ENCODE data around the gene SEM1.
A peak's percentile ranks its signal among the peaks of the same experiment; 100 is the strongest.
"Not testable (repeated sequence)": the region's sequence is repeated elsewhere in the genome, so short reads cannot be mapped to it uniquely, and the experiment has no call there.

Gene SEM1

DNA sequence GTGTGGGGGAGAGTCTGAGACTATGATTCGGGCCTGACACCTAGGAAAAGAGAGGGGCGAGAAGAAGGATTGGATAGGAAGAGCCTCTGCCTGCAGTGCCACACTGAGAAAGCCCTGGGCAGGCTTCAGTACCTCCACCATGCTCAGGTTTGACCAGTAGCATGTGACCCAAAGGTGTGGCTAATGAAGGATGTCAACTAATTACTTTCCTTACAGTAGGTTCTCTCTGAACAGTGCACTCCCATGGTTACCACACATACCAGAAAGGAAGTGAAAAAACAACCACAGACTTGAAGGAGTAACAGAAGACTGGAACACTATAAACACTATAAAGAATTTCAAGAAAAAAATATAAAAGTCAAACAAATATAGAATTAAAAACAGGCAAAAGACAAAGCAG, 46.2 kb downstream of the SEM1 start:
- no peak for DNase-seq (ENCODE audit: low read depth)

DNA sequence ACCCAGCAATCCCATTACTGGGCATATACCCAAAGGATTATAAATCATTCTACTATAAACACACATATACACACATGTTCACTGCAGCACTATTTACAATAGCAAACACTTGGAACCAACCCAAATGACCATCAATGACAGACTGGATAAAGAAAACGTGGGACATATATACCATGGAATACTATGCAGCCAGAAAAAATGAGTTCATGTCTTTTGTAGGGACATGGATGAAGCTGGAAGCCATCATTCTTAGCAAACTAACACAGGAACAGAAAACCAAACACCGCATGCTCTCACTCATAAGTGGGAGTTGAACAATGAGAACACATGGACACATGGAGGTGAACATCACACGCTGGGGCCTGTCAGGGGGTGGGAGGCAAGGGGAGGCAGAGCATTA, 47.5 kb downstream of the SEM1 start:
- DNase-seq (ENCODE audit: low read depth) = not testable (repeated sequence)

DNA sequence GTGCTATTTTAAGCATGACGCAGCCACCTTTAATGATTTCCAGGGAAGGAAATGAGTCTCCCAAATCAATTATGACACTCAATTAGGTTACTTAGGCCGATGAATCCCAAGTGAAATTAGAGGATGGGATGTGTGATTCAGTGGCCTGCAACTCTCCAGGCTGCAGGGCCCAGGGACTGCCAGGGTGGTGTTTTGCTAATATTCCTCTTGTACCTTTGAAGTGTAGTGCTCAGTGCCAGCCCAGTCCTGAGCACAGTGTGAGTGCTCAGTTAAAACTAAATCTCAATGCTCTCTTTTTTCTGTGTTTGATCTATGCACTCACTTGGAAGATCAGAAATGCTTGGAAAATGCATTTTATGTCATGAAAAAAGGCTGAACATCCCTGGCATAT, 51.6 kb downstream of the SEM1 start:
- no peak for DNase-seq (ENCODE audit: low read depth)

DNA sequence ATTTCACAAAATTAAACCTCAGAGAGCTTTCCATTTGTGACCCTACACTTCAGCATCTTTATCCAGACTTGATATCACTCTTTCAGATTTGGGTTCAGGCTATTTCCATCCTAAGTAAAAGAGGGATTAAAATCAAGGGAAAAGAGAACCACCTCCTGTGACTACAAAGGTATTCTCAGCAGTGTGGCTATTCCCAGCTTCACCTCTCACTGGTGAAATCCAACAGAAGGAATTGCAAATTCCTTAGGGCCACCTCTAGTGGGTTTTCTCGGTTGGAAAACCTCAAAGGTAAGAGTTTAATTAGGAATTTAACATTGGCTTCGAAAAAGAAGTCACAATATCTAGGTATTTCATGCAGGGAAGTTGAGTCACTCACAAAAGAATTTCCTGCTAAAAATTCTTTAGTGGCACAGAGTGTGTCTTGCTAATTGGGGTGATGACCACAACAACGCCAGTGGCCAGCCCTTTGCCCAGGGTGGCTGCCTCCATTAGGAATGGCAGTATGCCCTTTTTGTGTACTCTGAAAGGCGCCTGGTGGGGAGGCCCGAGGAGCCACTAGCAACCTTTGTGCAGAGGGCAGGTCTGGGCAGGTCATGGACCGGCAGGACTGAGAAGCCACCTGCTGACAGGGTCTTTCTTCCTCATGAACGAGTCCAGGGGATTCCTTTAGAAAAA, 52.2 kb downstream of the SEM1 start:
- DNase-seq (ENCODE audit: low read depth) = no peak

DNA sequence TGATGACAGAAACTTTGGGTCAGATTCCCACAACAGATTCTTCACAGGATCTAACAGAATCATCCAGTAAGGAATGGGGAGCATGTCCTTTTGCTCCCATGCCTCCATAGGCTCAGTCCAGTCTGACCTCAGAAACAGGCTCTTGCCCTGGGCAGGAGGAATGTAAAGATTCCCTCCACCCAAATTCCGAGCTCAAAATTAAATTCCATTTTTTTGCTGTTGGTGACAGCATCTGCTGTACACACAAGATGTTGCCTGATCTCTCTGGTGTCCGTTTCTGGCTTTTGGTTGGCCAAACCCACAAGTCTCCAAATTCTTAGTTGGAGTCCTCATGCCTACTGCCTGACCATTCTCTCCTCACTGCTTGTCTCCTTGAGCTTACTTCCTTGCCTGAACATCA, 53.7 kb downstream of the SEM1 start:
- DNase-seq (ENCODE audit: low read depth) = no peak

DNA sequence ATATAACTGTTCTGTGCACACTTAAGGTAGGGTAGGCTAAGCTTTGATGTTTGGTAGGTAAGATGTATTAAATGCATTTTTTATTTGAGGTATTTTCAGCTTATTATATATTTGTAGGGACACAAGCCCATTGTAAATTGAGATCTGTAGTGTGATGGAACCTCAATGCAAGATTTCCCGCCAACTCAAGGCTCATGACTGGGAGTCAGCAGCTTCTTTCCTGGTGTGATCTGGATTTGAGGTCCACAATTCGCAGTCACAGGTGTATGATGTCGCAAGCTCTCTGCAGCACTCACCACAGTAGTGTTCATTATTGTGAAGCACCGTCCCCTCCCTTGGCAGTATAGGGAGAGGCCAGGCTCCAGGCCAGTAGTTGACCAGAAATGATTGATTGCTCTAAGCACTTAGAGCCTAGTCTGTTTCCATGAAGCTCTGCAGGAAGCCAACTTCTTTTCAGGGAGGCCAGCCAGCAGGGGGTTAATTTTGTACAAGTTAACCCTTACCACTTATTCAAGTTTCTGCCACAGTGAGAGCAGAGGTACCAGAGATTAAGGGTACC, 54.9 kb downstream of the SEM1 start:
- no peak for DNase-seq (ENCODE audit: low read depth)

DNA sequence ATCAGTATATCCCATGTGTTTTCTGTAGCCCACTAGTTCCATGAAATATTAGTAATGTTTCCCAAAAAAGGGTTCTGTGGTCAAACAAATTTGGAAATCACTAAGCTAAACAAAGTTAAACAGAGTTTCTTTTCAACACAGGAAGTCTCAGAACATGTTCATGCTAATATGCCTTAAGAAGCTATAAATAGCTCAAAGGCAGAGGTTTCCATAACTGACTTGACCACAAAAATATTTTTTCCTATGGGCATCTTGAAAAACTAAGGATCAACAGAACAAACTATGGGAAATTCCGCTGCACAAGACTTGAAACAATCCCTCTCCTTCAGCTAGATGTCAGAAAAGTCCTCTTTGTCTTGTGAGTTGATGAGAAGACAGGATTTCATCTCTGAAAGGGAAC, 59.7 kb downstream of the SEM1 start:
- DNase-seq (ENCODE audit: low read depth) = peak; percentile 64

DNA sequence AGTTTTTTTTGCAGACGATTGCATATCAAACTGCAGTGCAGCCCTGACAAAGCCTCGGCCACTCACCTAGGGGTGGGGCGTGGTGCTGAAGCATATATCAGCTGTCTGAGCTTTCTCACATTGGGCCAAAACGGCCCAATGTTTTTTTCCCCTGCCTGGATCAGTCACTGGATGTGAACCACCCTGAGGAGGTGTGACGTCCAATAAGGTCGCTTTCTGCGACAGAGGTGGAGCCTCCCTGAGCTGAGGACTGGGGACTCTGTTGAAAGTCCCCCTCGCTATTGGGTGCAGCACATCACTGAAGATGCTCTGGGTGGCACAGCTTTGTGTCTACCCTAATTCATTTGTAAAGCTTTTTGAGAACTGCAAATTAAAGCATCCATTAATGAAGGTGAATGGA, 60.9 kb downstream of the SEM1 start:
- no peak for DNase-seq (ENCODE audit: low read depth)

DNA sequence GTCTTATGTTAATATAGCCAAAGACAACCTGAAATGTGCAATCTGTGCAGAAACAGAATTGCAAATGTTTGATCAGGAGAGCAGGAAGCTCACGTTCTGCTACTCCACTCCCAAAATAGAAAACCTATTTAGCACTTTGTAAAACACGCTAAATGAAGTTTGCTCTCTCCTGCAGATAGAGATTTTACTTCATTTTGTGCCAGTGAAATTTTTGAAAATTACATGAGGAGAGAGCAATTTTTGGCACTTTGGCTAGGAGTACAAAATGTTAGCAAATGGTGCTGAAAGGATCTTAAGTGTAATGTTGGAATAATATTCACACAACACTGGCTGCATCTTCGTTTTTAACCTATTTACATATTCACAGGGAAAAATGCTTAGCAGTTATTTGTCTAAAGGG, 61.9 kb downstream of the SEM1 start:
- DNase-seq (ENCODE audit: low read depth) = no peak

DNA sequence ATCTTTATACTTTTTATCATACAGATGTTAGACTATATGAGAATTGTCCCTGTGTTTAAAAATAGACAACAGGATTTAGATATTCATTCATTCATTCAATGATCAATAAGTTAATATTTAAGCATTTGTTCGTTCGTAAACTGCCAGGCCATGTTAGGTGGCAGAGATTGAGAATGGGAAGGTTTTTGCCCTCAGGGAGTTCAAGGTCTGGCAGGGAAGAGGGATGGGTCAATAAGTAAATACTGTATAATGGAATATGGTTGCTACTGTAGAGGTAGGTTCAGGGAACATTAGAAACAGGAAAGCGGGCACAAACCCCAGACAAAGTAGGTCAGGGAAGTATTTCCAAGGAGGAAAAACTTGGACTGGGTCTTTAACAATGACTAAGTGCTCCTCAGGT, 64.6 kb downstream of the SEM1 start:
- no peak for DNase-seq (ENCODE audit: low read depth)

DNA sequence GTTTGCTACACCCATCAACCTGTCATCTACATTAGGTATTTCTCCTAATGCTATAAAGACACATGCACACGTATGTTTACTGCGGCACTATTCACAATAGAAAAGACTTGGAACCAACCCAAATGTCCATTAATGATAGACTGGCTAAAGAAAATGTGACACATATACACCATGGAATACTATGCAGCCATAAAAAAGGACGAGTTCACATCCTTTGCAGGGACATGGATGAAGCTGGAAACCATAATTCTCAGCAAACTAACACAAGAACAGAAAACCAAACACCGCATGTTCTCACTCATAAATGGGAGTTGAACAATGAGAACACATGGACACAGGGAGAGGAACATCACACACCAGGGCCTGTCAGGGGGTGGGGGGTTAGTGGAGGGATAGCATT, 66.2 kb downstream of the SEM1 start:
- not testable (repeated sequence) for DNase-seq (ENCODE audit: low read depth)

DNA sequence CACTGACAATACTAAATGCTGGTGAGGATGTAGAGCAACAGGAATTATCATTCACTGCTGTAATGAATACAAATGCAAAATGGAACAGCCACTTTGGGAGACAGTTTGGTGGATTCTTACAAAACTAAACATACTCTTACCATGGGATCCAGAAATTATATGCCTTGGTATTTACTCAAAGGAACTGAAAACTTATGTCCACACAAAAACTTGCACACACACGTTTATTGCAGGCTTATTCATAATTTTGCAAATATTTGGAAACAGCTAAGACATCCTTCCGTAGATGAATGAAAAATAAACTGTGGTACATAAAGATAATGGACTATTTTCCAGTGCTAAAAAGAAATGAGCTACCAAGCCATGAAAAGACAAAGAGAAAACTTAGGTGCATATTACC, 69.6 kb downstream of the SEM1 start:
- no peak for DNase-seq (ENCODE audit: low read depth)
